Stimulated activated naive B cell treated with anti-CD40 and anti-IgM and Interleukin-4, amounts not matched to agents 10 μg/mL and 1 μg/mL and 100 μg/mL, for 72 hours (primary cell): ENCODE data around the gene IGFN1.
"Not testable (repeated sequence)": the region's sequence is repeated elsewhere in the genome, so short reads cannot be mapped to it uniquely, and the experiment has no call there.

Experiments used
- ATAC-seq, 2 donors: fragments of 150-1000 bp; cut with Tn5 transposase; replicated peaks; 2 replicates each; pipeline ENCODE4 v1.10.0; 2021; ENCODE audit warnings: moderate library complexity in 1 of 2
- DNase-seq: peaks from one replicate; pipeline ENCODE4 v3.0.0; 2021
- H3K27ac Mint-ChIP-seq: one replicate; pipeline ENCODE4 v1.8.0; 2022; ENCODE audit warnings: mild to moderate bottlenecking, mixed read lengths
- H3K27me3 Mint-ChIP-seq, 2 donors: one replicate each; pipeline ENCODE4 v1.8.0; 2022; ENCODE audit warnings: mixed read lengths in 2 of 2
- H3K36me3 Mint-ChIP-seq, 2 donors: one replicate each; pipeline ENCODE4 v1.8.0; 2022; ENCODE audit warnings: mixed read lengths in 2 of 2, mild to moderate bottlenecking in 1 of 2
- H3K4me1 Mint-ChIP-seq, 2 donors: one replicate each; pipeline ENCODE4 v1.8.0; 2022; ENCODE audit warnings: mixed read lengths in 2 of 2, mild to moderate bottlenecking in 1 of 2
- H3K4me3 Mint-ChIP-seq, 2 donors: one replicate each; pipeline ENCODE4 v1.8.0; 2022; ENCODE audit warnings: mild to moderate bottlenecking in 2 of 2, mixed read lengths in 2 of 2, moderate library complexity in 1 of 2
- H3K9me3 Mint-ChIP-seq, 2 donors: one replicate each; pipeline ENCODE4 v1.8.0; 2022; ENCODE audit warnings: mixed read lengths in 2 of 2, mild to moderate bottlenecking in 1 of 2

IGFN1 gene

DNA sequence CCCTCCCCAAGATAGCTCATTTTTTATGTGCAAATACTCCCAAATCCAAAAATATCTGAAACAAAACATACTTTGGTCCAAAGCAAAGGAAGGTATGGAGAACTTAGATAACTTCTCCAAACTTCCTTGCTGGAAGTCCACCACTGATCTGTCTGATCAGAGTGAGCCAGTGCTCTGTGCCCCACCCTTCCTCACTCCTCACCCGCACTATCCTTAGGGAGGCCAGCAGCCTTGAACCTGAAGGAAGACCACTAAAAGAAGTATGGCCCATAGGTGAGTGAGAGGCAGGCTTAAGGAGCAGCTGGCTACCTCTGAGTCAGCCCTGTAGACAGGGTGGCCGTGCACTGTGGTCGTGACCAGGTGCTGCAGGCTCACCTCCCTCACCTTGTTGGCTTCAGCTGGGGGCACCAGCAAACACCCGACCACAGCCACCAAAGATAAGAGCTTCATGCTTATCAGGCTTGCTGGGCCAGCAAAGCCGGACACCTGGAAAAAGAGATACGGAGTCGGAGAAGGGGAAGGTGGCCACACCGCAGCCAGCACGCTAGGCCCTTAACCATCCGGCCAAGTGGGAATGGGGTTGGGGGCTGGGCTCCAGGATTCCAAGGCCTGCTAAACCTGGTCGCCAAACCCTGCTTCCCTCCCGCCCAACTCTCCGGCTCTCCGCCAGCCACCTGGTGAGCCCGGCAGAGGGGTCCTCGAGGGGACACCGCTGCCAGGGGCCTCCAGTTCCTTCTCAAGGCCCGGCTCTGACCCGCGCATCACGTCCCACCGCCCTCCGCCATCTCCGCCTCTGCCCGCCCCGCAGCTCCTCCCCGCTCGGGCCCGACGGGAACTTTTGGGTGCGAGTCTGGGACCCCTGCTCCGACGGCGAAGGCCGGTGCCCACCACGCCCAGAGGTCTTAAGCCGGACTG is 36.9 kb upstream of the IGFN1 start:
- Mint-ChIP-seq H3K4me3 (peak overlapping the region; percentile 87 to 89), H3K27me3 (peaks cover 17 to 21% of the 10 kb centered on the region in 2 donors), H3K27ac (peak overlapping the region; percentile 80), H3K4me1 (peaks cover 9 to 11% of the 10 kb centered on the region in 2 donors), H3K36me3 (peaks cover 0 to 14% of the 10 kb centered on the region in 2 donors), H3K9me3 (no peaks in the 10 kb centered on the region)
- ATAC-seq (peak; percentile 87 to 88), DNase-seq (no peak)

DNA sequence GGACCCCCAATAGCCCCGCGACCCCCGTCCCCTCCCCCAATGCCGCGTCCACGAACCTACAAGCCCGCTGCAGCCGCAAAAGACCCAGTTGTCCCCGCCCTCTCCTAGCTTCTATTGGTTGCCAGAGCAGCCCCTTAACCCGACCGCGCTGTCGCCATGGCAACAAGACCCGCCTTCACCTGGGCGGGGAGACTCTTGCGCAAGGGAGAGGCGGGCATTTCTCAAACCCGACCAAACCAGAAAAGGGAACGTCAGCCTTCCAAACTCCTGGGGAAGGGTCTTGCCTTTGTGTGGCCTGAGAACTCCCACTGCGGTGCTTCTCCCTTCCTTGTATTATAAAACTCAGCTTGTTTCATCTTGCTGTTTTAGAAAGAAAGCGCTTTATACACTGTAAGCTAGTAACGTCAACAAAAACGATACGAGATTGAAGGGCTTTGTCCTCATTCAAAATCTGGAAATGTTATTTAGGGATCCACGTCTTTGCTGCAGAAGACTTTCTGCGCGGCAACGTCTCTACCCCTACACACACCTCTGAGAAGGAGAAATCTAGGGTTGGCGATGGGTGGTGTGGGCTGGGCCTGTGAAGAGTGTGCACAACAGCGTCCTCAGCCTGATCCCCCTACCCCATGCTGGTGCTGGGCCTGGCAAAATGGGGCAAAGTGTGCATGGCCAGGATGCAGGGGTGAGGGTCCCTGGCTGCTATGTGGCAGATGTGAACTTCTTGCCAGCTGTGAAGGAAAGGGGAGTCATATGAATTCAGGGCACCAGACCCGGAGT is 36.0 kb upstream of the IGFN1 start, which contains the start of gene TMEM9:
TMEM9 (minus strand) TSS at position 86 of the 777 bp plus-strand sequence. CDS start 551 bp downstream, outside the sequence.
- H3K27ac Mint-ChIP-seq: peak within 1 kb of the TSS; percentile 80
- H3K9me3 Mint-ChIP-seq: no peaks in the 10 kb centered on the region
- H3K4me1 Mint-ChIP-seq: peaks cover 9 to 11% of the 10 kb centered on the region in 2 donors
- ATAC-seq: peak; percentile 98 to 99
- H3K4me3 Mint-ChIP-seq: peak within 1 kb of the TSS; percentile 87 to 89
- peaks cover 0 to 11% of the 10 kb centered on the region in 2 donors for H3K36me3 Mint-ChIP-seq
- peak; percentile 94 for DNase-seq
- peaks cover 21% of the 10 kb centered on the region in 2 donors for H3K27me3 Mint-ChIP-seq

DNA sequence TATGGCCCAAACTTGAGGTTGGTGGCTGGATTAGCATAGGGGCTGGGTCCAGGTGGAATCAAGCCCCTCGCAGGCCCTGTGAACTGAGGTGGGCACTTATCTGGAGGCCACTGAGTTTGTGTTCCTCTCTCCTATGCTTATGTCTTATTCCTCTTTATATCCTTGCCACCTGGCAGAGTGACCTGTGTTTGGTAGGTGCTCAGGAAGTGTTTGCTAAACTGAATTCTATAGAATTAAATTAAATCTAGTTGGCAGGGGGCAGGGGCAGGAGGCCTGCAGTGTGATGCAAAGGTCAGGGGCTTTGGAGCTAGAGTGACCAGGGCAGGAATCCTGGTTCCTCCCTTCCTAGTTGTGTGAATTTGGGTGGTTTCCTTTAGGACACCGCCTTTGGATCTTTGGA is 35.3 kb upstream of the IGFN1 start:
- H3K36me3 Mint-ChIP-seq: peaks cover 0 to 11% of the 10 kb centered on the region in 2 donors
- H3K4me3 Mint-ChIP-seq: no peak overlapping the region
- no peak overlapping the region for H3K27ac Mint-ChIP-seq
- DNase-seq (no peak), ATAC-seq (no peak)
- H3K9me3 Mint-ChIP-seq: no peaks in the 10 kb centered on the region
- peaks cover 21% of the 10 kb centered on the region in 2 donors for H3K27me3 Mint-ChIP-seq
- H3K4me1 Mint-ChIP-seq: peaks cover 9 to 11% of the 10 kb centered on the region in 2 donors

DNA sequence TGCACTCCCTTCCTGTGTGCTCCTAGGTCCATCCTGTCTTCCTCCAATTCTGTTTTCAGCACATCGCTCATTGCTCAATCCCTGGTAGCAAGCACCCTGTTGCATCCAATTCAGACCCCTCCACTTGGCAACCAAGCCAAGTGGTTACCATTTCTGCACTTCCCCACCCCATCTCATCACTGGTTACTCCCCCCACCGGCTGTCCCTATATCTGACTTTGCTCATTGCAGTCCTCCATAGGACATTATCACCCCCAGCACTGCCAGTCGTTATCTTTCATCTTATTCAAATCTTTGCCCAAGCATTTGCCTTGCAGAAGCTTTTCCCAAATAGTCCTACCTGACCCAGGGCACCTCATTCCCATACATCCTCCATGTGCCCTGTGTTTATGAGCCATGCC is 34.3 kb upstream of the IGFN1 start:
- Mint-ChIP-seq H3K36me3 (peaks cover 0 to 3% of the 10 kb centered on the region in 2 donors), H3K27ac (no peak overlapping the region), H3K9me3 (no peaks in the 10 kb centered on the region), H3K27me3 (peaks cover 26% of the 10 kb centered on the region in 2 donors), H3K4me1 (peaks cover 9 to 11% of the 10 kb centered on the region in 2 donors), H3K4me3 (no peak overlapping the region)
- DNase-seq: no peak
- ATAC-seq: no peak

DNA sequence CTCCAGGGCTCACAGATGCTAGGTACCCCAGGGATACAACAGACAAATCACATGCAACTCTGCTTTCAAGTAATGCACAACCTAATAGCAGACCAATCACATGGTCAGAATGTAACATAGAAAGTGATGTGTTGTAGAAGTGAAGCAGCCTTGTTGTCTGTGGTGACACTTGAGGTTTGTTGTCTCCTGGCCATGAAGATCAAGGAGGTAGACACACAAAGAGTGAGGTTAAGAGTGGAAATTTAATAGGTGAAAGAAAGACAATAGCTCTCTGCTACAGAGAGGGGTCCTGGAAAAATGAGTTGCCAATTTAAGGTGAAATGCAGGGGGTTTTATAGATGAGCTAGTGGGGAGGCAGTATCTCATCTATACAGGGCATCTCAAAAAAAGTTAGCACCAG is 33.8 kb upstream of the IGFN1 start:
- ATAC-seq: no peak
- Mint-ChIP-seq H3K4me1 (peaks cover 8 to 11% of the 10 kb centered on the region in 2 donors), H3K9me3 (no peaks in the 10 kb centered on the region), H3K27ac (no peak overlapping the region), H3K36me3 (no peaks in the 10 kb centered on the region), H3K27me3 (peaks cover 26% of the 10 kb centered on the region in 2 donors), H3K4me3 (no peak overlapping the region)
- no peak for DNase-seq

DNA sequence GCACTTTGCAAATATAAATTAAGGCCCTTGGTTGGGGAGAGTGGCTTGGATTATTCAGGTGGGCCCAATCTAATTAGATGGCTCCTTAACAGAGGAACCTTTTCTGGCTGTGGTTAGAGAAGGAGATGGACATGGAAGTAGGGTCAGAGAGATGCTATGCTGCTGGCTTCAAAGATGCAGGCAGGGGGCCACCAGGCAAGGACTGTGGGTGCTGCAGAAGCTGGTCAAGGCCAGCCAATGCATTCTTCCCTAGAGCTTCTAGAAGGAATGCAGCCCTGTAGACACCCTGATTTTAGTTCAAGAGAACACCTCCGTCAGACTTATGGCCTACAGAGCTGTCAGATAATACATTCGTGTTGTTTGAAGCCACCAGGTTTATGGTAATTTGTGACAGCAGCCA is 32.7 kb upstream of the IGFN1 start:
- no peak for DNase-seq
- Mint-ChIP-seq H3K27me3 (peaks cover 26% of the 10 kb centered on the region in 2 donors), H3K9me3 (no peaks in the 10 kb centered on the region), H3K36me3 (no peaks in the 10 kb centered on the region), H3K27ac (no peak overlapping the region), H3K4me1 (peaks cover 5 to 11% of the 10 kb centered on the region in 2 donors), H3K4me3 (no peak overlapping the region)
- ATAC-seq: no peak

DNA sequence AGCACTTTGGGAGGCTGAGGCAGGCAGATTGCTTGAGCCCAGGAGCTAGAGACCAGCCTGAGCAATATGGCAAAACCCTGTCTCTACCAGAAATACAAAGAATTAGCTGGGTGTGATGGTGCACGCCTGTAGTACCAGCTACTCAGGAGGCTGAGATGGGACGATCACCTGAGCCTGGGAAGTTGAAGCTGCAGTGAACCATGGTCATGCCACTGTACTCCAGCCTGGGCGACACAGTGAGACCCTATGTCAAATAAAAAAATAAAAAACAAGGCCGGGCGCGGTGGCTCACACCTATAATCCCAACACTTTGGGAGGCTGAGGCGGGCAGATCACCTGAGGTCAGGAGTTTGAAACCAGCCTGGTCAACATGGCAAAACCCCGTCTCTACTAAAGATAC is 27.6 kb upstream of the IGFN1 start:
- H3K4me3 Mint-ChIP-seq, ATAC-seq, H3K9me3 Mint-ChIP-seq, H3K27ac Mint-ChIP-seq, DNase-seq, H3K36me3 Mint-ChIP-seq, H3K4me1 Mint-ChIP-seq: not testable (repeated sequence)
- peaks cover 18 to 29% of the 10 kb centered on the region in 2 donors for H3K27me3 Mint-ChIP-seq

DNA sequence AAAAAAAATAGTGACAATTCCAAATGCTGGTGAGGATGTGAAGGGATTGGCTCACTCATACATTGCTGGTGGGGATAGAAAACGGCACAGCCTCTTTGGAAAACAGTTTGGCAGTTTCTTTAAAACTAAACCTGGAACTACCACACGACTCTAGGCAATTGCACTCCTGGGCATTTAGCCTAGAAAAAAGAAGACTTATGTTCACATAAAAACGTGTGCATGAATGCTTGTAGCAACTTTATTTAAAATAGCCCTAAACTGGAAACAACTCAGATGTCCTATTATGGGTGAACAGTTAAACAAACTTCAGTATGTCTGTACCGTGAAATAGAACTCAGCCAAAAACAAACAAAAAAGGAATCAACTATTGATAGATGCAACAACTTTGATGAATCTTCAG is 26.9 kb upstream of the IGFN1 start:
- Mint-ChIP-seq H3K36me3 (no peaks in the 10 kb centered on the region), H3K27me3 (peaks cover 16 to 25% of the 10 kb centered on the region in 2 donors), H3K27ac (no peak overlapping the region), H3K9me3 (no peaks in the 10 kb centered on the region), H3K4me1 (no peaks in the 10 kb centered on the region), H3K4me3 (no peak overlapping the region)
- no peak for ATAC-seq
- DNase-seq: no peak

DNA sequence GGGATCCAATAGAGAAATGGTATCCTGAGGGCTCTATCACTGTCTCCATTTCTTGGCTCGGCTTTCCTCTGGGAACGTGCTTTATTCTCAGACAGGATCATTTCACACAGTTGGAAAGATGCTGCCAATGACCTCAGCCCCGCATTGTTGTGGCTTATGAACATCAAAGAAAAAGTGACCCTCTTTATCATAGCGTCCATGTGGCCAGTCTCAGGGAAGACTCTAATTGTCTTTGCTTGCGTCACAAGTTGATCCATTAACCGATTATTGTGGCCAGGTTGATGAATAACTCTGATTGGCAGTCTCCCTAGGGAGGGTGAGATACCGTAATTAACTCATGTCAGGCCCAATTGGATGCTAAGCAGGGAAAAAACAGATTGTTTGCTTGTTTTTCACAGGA is 26.0 kb upstream of the IGFN1 start:
- Mint-ChIP-seq H3K27me3 (peaks cover 12 to 25% of the 10 kb centered on the region in 2 donors), H3K9me3 (no peaks in the 10 kb centered on the region), H3K4me3 (no peak overlapping the region), H3K27ac (no peak overlapping the region), H3K36me3 (no peaks in the 10 kb centered on the region), H3K4me1 (peaks cover 0 to 4% of the 10 kb centered on the region in 2 donors)
- ATAC-seq (no peak), DNase-seq (no peak)

DNA sequence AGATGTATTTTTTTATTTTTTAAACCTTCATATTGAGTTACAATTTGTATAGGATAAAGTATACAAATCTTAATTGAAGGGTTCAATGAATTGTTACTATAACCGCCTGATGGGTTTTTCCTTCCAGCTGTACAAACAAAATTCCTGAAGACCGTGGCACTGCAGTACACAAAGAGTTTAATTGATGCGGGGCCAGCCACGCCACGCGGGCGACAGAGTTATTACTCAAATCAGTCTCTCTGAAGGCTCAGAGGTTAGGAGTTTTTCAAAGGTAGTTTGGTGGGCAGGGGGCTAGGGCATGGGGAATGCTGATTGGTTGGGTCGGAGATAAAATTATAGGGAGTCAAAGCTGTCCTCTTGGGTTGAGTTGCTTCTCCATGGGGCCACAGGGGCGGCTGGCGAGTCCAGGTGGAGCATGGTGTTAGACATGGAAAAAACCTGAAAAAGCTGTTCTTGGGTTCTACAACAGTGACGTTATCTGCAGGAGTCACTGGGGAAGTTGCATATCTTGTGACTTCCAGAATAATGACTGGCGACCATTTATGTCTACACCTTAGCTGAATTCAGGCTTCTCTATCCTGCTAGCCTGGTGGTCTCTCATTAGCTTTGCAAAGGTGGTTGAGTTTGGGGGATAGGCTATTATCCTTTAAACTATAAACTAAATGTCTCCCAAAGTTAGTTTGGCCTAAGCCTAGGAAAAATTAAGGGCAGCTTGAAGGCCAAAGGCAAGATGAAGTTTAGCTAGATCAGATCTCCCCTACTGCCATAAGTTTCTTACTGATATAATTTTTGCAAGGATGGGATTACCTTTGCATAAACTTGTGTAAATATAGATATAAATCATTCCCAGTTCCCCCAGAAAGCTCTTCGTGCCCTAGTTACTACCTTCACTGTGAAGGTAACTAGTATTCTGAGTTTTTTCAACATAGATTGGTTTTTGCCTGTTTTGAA is 23.3 kb upstream of the IGFN1 start:
- peaks cover 6 to 21% of the 10 kb centered on the region in 2 donors for H3K4me1 Mint-ChIP-seq
- H3K9me3 Mint-ChIP-seq: no peaks in the 10 kb centered on the region
- H3K4me3 Mint-ChIP-seq: no peak overlapping the region
- ATAC-seq: no peak
- H3K27ac Mint-ChIP-seq: no peak overlapping the region
- peaks cover 13 to 26% of the 10 kb centered on the region in 2 donors for H3K27me3 Mint-ChIP-seq
- DNase-seq: no peak
- no peaks in the 10 kb centered on the region for H3K36me3 Mint-ChIP-seq

DNA sequence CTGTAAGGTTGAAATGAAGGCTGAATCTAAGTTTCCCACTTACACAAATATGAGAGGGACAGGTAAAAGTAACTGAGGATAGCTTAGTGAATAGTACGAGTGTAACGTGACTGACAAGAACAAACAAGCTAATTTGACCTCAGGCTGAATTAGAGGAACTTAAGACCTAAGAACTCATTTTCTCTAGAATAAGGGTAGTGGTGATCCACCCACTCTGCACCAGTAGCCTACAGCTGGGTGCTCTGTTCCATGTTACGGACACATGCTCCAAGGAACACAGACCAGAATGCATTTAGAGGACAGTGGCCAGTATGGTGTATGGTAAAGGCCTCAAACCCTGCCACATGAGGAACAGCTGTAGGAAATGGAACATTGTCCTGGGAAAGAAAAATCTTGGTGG is 21.4 kb upstream of the IGFN1 start:
- Mint-ChIP-seq H3K9me3 (no peaks in the 10 kb centered on the region), H3K4me3 (no peak overlapping the region), H3K36me3 (no peaks in the 10 kb centered on the region), H3K27ac (peak overlapping the region; percentile 3), H3K4me1 (peaks cover 6 to 21% of the 10 kb centered on the region in 2 donors), H3K27me3 (peaks cover 18 to 38% of the 10 kb centered on the region in 2 donors)
- DNase-seq (no peak), ATAC-seq (no peak)

DNA sequence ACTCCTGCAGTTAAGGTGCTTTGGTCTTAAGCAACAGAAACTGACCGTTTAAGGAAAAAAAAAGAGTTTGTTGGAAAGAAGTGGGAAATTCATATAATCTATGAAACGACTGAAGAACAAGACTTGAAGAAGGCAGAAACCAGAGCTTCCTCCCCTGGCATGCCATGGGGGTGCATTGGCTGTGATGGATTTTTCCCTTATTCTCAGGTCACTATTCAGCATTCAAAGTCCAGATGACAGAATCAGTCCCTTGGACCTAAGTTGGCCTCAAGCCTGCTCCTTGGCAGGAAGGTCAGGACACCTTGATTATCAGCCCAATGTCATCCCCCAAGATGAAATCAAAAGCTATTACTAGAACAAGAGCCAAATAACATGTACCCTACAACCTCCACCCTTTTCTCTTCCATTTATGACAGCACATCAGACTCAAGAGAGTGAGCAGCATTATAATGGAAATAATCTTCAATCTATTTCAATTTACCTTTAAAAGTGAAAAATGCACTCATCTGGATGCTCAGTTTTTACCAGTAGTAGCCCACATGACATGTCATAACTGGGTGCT is 20.6 kb upstream of the IGFN1 start:
- Mint-ChIP-seq H3K9me3 (no peaks in the 10 kb centered on the region), H3K4me1 (peaks cover 6 to 21% of the 10 kb centered on the region in 2 donors), H3K4me3 (peak overlapping the region in 1 of 2 donors; percentile 85), H3K36me3 (no peaks in the 10 kb centered on the region), H3K27ac (peak overlapping the region; percentile 93), H3K27me3 (peaks cover 19 to 43% of the 10 kb centered on the region in 2 donors)
- ATAC-seq (no peak), DNase-seq (no peak)

DNA sequence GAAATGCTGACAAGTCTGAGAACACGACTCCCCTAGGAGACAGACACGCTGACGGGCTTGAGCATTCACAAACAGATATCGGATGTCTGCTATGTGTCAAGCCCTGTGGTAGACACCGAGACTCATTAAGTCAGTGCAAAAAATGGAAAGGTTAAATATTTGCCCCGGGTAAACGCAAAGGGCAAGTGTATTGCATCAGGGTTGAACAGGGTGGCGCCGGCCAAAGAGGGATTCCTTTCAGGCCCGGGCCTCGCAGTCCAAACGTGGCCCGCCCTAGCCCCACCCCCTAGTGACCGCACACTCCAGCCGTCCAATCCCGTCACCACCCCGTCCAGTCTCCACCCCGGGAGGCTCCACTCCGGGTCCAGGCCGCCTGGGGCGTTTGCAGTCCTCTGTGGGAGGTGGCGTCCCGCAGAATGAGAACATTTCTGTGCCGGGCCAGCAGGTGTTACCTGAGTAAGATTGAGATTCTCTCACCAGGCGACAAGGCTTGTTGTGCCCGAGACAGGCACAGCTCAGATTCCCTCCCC is 20.0 kb upstream of the IGFN1 start:
- DNase-seq: peak; percentile 81
- peak; percentile 95 to 96 for ATAC-seq
- H3K36me3 Mint-ChIP-seq: no peaks in the 10 kb centered on the region
- H3K27me3 Mint-ChIP-seq: peaks cover 19 to 38% of the 10 kb centered on the region in 2 donors
- peak overlapping the region; percentile 93 for H3K27ac Mint-ChIP-seq
- H3K4me3 Mint-ChIP-seq: peak overlapping the region; percentile 85 to 91
- peaks cover 6 to 21% of the 10 kb centered on the region in 2 donors for H3K4me1 Mint-ChIP-seq
- H3K9me3 Mint-ChIP-seq: no peaks in the 10 kb centered on the region
